ENCODE results near the gene NME1.

Gene NME1

GRCh38 chr17:51188271-51188833 lies 35.0 kb downstream of the NME1 start:
- in situ Hi-C loops (cut with HindIII; ENCODE audit: low sequenced_read_pairs) = loop anchor here (25.0 kb wide), 1 partner anchor 151 kb away; no protein-coding TSS in a partner anchor

- in situ Hi-C loops (cut with HindIII; ENCODE audit: low sequenced_read_pairs) = loop anchor here (25.0 kb wide), 1 partner anchor 152 kb away; no protein-coding TSS in a partner anchor
These were observed 35.8 kb downstream of the NME1 start for GRCh38 chr17:51189162-51189561.

GRCh38 chr17:51189628-51190027 lies 36.3 kb downstream of the NME1 start:
- in situ Hi-C loops (cut with HindIII; ENCODE audit: low sequenced_read_pairs) = loop anchor here (25.0 kb wide), 1 partner anchor 152 kb away; no protein-coding TSS in a partner anchor

- in situ Hi-C loops (cut with HindIII; ENCODE audit: low sequenced_read_pairs) = loop anchor here (25.0 kb wide), 1 partner anchor 155 kb away; no protein-coding TSS in a partner anchor
These were observed 38.5 kb downstream of the NME1 start for GRCh38 chr17:51191895-51192294.

GRCh38 chr17:51197754-51198153 lies 44.4 kb downstream of the NME1 start:
- in situ Hi-C loops (cut with HindIII; ENCODE audit: low sequenced_read_pairs) = loop anchor here (25.0 kb wide), 1 partner anchor 160 kb away; no protein-coding TSS in a partner anchor

GRCh38 chr17:51200295-51200694 lies 46.9 kb downstream of the NME1 start:
- in situ Hi-C loops (cut with HindIII; ENCODE audit: low sequenced_read_pairs) = no loop called here

GRCh38 chr17:51200846-51201245 lies 47.5 kb downstream of the NME1 start:
- in situ Hi-C loops (cut with HindIII; ENCODE audit: low sequenced_read_pairs) = no loop called here

- in situ Hi-C loops (cut with HindIII; ENCODE audit: low sequenced_read_pairs) = no loop called here
These were observed 50.5 kb downstream of the NME1 start for GRCh38 chr17:51203838-51204237.
